Chondrocyte (in vitro differentiated cells): ENCODE measurements around the gene STPG1. TPM values are rescaled to one million over a fixed set of nuclear protein-coding genes. Genes with fewer than 3 reads are reported as not detected.
A peak's percentile ranks its signal among the peaks of the same experiment; 100 is the strongest.

ENCODE experiments used
- DNase-seq: peaks from one replicate; pipeline ENCODE4 v3.0.0; 2021; ENCODE audit warnings: mixed read lengths, low spot score
- H3K27ac Mint-ChIP-seq: one replicate; pipeline ENCODE4 v1.8.0; 2021; ENCODE audit warnings: mild to moderate bottlenecking, moderate library complexity, mixed read lengths; ENCODE audit not compliant: unreplicated experiment
- H3K27me3 Mint-ChIP-seq: 2 replicates; pipeline ENCODE4 v1.8.0; 2021; ENCODE audit warnings: low read depth, mixed read lengths
- H3K36me3 Mint-ChIP-seq: 2 replicates; pipeline ENCODE4 v1.8.0; 2021; ENCODE audit warnings: low read depth, mixed read lengths
- H3K4me1 Mint-ChIP-seq: 2 replicates; pipeline ENCODE4 v1.8.0; 2021; ENCODE audit warnings: low read depth, mild to moderate bottlenecking, mixed read lengths
- H3K4me3 Mint-ChIP-seq: one replicate; pipeline ENCODE4 v1.8.0; 2021; ENCODE audit warnings: mild to moderate bottlenecking, moderate library complexity, mixed read lengths; ENCODE audit not compliant: unreplicated experiment
- H3K9me3 Mint-ChIP-seq: 2 replicates; pipeline ENCODE4 v1.8.0; 2021; ENCODE audit warnings: low read depth, mixed read lengths
- total RNA-seq: library from RNA; stranded (reverse); gene quantifications from 3 replicates; pipeline ENCODE4 v1.2.1, GENCODE V29; 2021
- TF ChIP-seq, protein P1 (sequence below): fragments of 200-600 bp; sonication (generic); IDR thresholded peaks from 2 replicates; pipeline ENCODE4 v1.5.0; 2021; ENCODE audit warnings: antibody characterized with exemption, mild to moderate bottlenecking, moderate library complexity

Gene STPG1
- total RNA-seq, 1 donor from 2014 or later: 6.8 TPM

GRCh38 chr1:24311741-24312140 is 101.8 kb downstream of the STPG1 start:
- H3K4me1 Mint-ChIP-seq: no peaks in the 10 kb centered on the region
- no peak overlapping the region for H3K27ac Mint-ChIP-seq
- peaks cover 12% of the 10 kb centered on the region for H3K27me3 Mint-ChIP-seq
- H3K9me3 Mint-ChIP-seq: no peaks in the 10 kb centered on the region
- TF ChIP-seq, protein P1, sequence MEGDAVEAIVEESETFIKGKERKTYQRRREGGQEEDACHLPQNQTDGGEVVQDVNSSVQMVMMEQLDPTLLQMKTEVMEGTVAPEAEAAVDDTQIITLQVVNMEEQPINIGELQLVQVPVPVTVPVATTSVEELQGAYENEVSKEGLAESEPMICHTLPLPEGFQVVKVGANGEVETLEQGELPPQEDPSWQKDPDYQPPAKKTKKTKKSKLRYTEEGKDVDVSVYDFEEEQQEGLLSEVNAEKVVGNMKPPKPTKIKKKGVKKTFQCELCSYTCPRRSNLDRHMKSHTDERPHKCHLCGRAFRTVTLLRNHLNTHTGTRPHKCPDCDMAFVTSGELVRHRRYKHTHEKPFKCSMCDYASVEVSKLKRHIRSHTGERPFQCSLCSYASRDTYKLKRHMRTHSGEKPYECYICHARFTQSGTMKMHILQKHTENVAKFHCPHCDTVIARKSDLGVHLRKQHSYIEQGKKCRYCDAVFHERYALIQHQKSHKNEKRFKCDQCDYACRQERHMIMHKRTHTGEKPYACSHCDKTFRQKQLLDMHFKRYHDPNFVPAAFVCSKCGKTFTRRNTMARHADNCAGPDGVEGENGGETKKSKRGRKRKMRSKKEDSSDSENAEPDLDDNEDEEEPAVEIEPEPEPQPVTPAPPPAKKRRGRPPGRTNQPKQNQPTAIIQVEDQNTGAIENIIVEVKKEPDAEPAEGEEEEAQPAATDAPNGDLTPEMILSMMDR: no peak
- H3K4me3 Mint-ChIP-seq: no peak overlapping the region
- H3K36me3 Mint-ChIP-seq: no peaks in the 10 kb centered on the region
- DNase-seq: no peak

- peaks cover 13% of the 10 kb centered on the region for H3K27me3 Mint-ChIP-seq
- TF ChIP-seq, protein P1: no peak
- no peaks in the 10 kb centered on the region for H3K4me1 Mint-ChIP-seq
- H3K9me3 Mint-ChIP-seq: no peaks in the 10 kb centered on the region
- no peaks in the 10 kb centered on the region for H3K36me3 Mint-ChIP-seq
- H3K4me3 Mint-ChIP-seq: no peak overlapping the region
- no peak for DNase-seq
- H3K27ac Mint-ChIP-seq: no peak overlapping the region
Measured at GRCh38 chr1:24311234-24311633, 102.3 kb downstream of the STPG1 start.

DNA sequence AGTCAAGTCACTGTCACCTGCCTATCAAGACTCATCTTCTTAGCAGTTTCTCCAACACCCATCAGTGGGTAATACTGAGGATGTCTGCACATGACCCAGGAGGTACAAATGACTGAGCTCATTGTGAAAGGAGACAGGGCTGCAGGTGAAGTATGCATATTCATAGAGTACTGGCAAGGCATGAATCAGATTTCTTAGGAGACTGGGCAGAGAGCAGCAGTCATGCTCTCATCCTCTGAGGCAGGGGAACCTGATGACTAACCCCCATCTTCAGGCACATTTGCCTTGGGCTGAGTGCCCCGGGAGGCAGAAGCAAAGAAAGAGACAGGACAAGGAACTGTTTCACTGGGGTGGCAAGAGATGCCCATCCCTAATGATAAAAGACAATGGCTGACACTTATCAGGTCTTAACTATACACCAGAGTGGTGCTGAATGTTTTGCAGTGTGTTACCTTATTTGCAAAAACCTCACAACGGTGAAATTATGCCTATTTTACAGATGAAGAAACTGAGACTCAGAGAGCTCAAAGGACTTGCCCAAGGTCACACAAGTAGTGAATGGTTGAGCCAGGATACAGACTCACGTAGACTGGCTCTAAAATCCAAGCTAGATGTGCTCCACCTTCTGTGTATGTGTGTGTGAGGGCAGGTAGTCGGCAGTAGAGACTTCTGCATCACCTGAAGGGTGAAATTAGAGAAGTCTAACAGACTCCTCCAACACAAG is 103.7 kb downstream of the STPG1 start:
- Mint-ChIP-seq H3K27ac (no peak overlapping the region), H3K9me3 (no peaks in the 10 kb centered on the region), H3K4me1 (no peaks in the 10 kb centered on the region), H3K4me3 (no peak overlapping the region), H3K27me3 (peaks cover 12% of the 10 kb centered on the region), H3K36me3 (no peaks in the 10 kb centered on the region)
- DNase-seq: no peak
- TF ChIP-seq, protein P1: no peak

- DNase-seq: no peak
- H3K4me1 Mint-ChIP-seq: no peaks in the 10 kb centered on the region
- H3K27me3 Mint-ChIP-seq: peaks cover 13% of the 10 kb centered on the region
- no peak overlapping the region for H3K4me3 Mint-ChIP-seq
- TF ChIP-seq, protein P1: peak; percentile 64
- no peak overlapping the region for H3K27ac Mint-ChIP-seq
- no peaks in the 10 kb centered on the region for H3K36me3 Mint-ChIP-seq
- H3K9me3 Mint-ChIP-seq: no peaks in the 10 kb centered on the region
Measured at GRCh38 chr1:24308365-24309015, 105.1 kb downstream of the STPG1 start.

Other genes with a start within 250 kb of the STPG1 start
- 0.12 to 0.22 TPM in 2 of 3 replicates, not detected in the other for gene IFNLR1, start 226.5 kb downstream of the STPG1 start, total RNA-seq
- gene GRHL3, start 94.4 kb downstream of the STPG1 start, total RNA-seq: 0.07 TPM in 1 of 3 replicates, not detected in the others
- gene NIPAL3, start 2.0 kb upstream of the STPG1 start, total RNA-seq: 27.1 to 35.3 TPM (median 29.3 TPM) in 3 replicates
- 14.5 to 16.2 TPM (median 15.2 TPM) in 3 replicates for gene RCAN3, start 89.1 kb upstream of the STPG1 start, total RNA-seq
- gene NCMAP, start 142.3 kb upstream of the STPG1 start, total RNA-seq: not detected in 3 replicates
- gene SRRM1, start 229.5 kb upstream of the STPG1 start, total RNA-seq: 93.0 to 120 TPM (median 93.2 TPM) in 3 replicates